Activated gamma-delta T cell treated with anti-CD3 and anti-CD28 coated beads, Interleukin-2, amount 50 U/mL, for 16 hours (primary cell): ENCODE data around the gene CSH1.
"Not testable (repeated sequence)": the region's sequence is repeated elsewhere in the genome, so short reads cannot be mapped to it uniquely, and the experiment has no call there.

Experiments used
- DNase-seq: peaks from one replicate; pipeline ENCODE4 v3.0.0-alpha.2; 2020; ENCODE audit warnings: low read depth

CSH1 gene

GRCh38 chr17:63928966-63929695, 32.8 kb upstream of the CSH1 start:
- no peak for DNase-seq

- DNase-seq, result no peak
Measured at GRCh38 chr17:63928172-63928666, 31.8 kb upstream of the CSH1 start.

GRCh38 chr17:63927464-63928171, 31.2 kb upstream of the CSH1 start:
- DNase-seq, result no peak

- DNase-seq, result no peak
Measured at GRCh38 chr17:63926164-63926563, 29.8 kb upstream of the CSH1 start.

GRCh38 chr17:63925615-63926014, 29.2 kb upstream of the CSH1 start:
- DNase-seq, result no peak

- DNase-seq, result not testable (repeated sequence)
Measured at GRCh38 chr17:63922402-63922801, 26.0 kb upstream of the CSH1 start.

- DNase-seq, result not testable (repeated sequence)
Measured at GRCh38 chr17:63920779-63921178, 24.4 kb upstream of the CSH1 start.

- not testable (repeated sequence) for DNase-seq
Measured at GRCh38 chr17:63920050-63920449, 23.7 kb upstream of the CSH1 start.

GRCh38 chr17:63919311-63919723, 22.9 kb upstream of the CSH1 start:
- DNase-seq, result peak; percentile 65

GRCh38 chr17:63918789-63919305, 22.5 kb upstream of the CSH1 start, which contains the start of gene GH1:
TSS of gene GH1 (minus strand) at chr17:63918839. CDS start at chr17:63918776, 63 bp downstream.
- not testable (repeated sequence) for DNase-seq

GRCh38 chr17:63918305-63918704, 21.9 kb upstream of the CSH1 start:
- no peak for DNase-seq

- no peak for DNase-seq
Measured at GRCh38 chr17:63917646-63918045, 21.3 kb upstream of the CSH1 start.

GRCh38 chr17:63917206-63917605, 20.8 kb upstream of the CSH1 start:
- not testable (repeated sequence) for DNase-seq

- DNase-seq, result no peak
Measured at GRCh38 chr17:63916566-63917185, 20.3 kb upstream of the CSH1 start.

GRCh38 chr17:63915753-63916152, 19.4 kb upstream of the CSH1 start:
- not testable (repeated sequence) for DNase-seq

- no peak for DNase-seq
Measured at GRCh38 chr17:63914471-63914870, 18.1 kb upstream of the CSH1 start.

- DNase-seq, result peak; percentile 55
Measured at GRCh38 chr17:63911657-63912100, 15.3 kb upstream of the CSH1 start.

GRCh38 chr17:63911041-63911635, 14.8 kb upstream of the CSH1 start, which contains the start of gene CSHL1:
TSS of gene CSHL1 (minus strand) at chr17:63911258. CDS start at chr17:63911196, 62 bp downstream.
- no peak for DNase-seq

- DNase-seq, result no peak
Measured at GRCh38 chr17:63910096-63910495, 13.7 kb upstream of the CSH1 start.

- DNase-seq, result not testable (repeated sequence)
Measured at GRCh38 chr17:63909586-63909985, 13.2 kb upstream of the CSH1 start.

- not testable (repeated sequence) for DNase-seq
Measured at GRCh38 chr17:63907161-63907778, 10.9 kb upstream of the CSH1 start.
